Lower leg skin (tissue), 3 donors: Measurements from ENCODE around the gene SUCLG1.

Source experiments
- CTCF ChIP-seq, 3 donors: fragments of 450-650 bp; IDR thresholded peaks; one replicate each; pipeline ENCODE4 v1.5.1; 2016; ENCODE audit warnings: antibody characterized with exemption in 3 of 3, mild to moderate bottlenecking in 3 of 3, moderate library complexity in 2 of 3
- POLR2A ChIP-seq, 2 donors: fragments of 450-650 bp; IDR thresholded peaks; one replicate each; pipeline ENCODE4 v1.6.1; 2016 to 2017; ENCODE audit warnings: antibody characterized with exemption in 2 of 2, mild to moderate bottlenecking in 1 of 2, moderate library complexity in 1 of 2

- TF ChIP-seq CTCF (IDR thresholded peaks at IDR 0.05) (no peak), POLR2A (IDR thresholded peaks at IDR 0.05) (no peak)
These were observed 4.5 kb downstream of the SUCLG1 start for GRCh38 chr2:84454581-84454980.
